ENCODE measurements around the gene SORCS1.

DNA sequence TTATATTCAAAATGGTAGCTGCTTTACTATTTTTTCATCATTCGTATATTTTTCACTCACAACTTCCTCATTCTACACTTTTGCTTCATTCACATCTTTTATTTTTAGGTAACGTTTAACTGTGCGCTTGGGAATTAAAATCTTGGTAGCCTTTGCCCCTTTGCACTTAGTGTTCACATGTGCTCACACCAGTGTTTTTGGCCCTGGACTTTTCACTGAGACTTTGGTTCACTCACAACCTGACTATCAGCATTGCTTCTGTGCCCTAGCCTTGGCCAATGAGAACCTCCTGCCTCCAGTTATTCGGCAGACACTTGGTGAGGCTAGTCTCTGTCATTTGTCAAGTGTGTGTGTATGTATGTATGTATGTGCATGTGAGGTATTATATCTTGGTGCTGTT is 596.9 kb downstream of the SORCS1 start:
- TF ChIP-seq POLR2A (IDR thresholded peaks at IDR 0.05; ENCODE audit: borderline replicate concordance, extremely low read depth, insufficient read depth, insufficient read length) (no peak), EZH2phosphoT487 (IDR thresholded peaks at IDR 0.05; ENCODE audit: borderline replicate concordance) (no peak), YY1 (IDR thresholded peaks at IDR 0.05; ENCODE audit: extremely low read depth, insufficient replicate concordance, low read depth, low read length) (no peak), CEBPB (IDR thresholded peaks at IDR 0.05; ENCODE audit: low read depth) (no peak), RAD21 (IDR thresholded peaks at IDR 0.05; ENCODE audit: low read depth) (no peak), ZNF274 (IDR thresholded peaks at IDR 0.05; ENCODE audit: low read depth, low read length) (no peak)
- TF ChIP-seq, protein P1, sequence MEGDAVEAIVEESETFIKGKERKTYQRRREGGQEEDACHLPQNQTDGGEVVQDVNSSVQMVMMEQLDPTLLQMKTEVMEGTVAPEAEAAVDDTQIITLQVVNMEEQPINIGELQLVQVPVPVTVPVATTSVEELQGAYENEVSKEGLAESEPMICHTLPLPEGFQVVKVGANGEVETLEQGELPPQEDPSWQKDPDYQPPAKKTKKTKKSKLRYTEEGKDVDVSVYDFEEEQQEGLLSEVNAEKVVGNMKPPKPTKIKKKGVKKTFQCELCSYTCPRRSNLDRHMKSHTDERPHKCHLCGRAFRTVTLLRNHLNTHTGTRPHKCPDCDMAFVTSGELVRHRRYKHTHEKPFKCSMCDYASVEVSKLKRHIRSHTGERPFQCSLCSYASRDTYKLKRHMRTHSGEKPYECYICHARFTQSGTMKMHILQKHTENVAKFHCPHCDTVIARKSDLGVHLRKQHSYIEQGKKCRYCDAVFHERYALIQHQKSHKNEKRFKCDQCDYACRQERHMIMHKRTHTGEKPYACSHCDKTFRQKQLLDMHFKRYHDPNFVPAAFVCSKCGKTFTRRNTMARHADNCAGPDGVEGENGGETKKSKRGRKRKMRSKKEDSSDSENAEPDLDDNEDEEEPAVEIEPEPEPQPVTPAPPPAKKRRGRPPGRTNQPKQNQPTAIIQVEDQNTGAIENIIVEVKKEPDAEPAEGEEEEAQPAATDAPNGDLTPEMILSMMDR (IDR thresholded peaks at IDR 0.05 in 2 of 3, conservative IDR thresholded peaks at IDR 0.05 in 1 of 3; ENCODE audit: borderline replicate concordance in 1 of 3, insufficient read depth in 1 of 3, low read depth in 2 of 3, low read length in 2 of 3) = no peak

All from HCT116 (cell line).